GM19324 (cell line): ENCODE results near the gene EIF3I.
"Not testable (repeated sequence)": the region's sequence is repeated elsewhere in the genome, so short reads cannot be mapped to it uniquely, and the experiment has no call there.

ENCODE experiments used
- ATAC-seq: cut with Tn5 transposase; IDR thresholded peaks from one replicate; pipeline ENCODE4 v1.9.1; 2021; ENCODE audit warnings: mild to moderate bottlenecking, moderate library complexity; ENCODE audit not compliant: unreplicated experiment, low FRiP score

Gene EIF3I

DNA sequence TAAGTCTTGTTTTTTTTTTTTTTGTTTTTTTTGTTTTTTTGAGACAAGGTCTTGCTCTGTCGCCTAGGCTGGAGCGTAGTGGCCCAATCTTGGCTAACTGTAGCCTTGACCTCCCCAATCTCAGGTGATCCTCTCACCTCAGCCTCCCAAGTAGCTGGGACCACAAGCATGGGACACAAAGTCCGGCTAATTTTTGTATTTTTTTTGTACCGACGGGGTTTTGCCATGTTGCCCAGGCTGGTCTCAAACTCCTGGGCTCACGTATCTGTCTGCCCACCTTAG is 35.0 kb downstream of the EIF3I start:
- no peak for ATAC-seq

DNA sequence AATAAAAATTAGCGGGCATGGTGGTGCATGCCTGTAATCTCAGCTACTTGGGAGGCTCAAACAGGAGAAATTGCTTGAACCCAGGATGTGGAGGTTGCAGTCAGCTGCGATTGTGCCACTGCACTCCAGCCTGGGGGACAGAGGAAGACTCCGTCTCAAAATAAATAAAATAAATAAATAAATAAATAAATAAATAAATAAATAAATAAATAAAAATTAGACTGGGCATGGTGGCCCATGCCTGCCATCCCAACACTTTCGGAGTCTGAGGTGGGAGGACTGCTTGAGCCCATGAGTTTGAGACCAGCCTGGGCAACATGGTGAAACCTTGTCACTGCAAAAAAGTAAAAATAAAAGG is 41.0 kb downstream of the EIF3I start:
- ATAC-seq: not testable (repeated sequence)

DNA sequence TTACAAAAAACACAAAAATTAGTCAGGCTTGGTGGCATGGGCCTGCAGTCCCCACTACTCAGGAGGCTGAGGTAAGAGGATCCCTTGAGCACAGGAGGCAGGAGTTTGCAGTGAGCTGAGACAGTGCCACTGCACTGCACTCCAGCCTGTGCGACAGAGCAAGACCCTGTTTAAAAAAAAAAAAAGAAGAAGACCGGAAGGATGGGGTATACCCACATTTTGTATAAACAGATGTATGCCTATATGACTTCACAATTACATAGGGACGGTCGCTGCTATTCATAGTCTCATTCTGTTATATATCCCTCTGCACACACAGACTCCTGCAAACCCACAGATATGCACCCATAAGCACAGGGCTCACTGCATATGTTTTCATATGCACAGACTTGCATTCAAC is 41.5 kb downstream of the EIF3I start:
- no peak for ATAC-seq

DNA sequence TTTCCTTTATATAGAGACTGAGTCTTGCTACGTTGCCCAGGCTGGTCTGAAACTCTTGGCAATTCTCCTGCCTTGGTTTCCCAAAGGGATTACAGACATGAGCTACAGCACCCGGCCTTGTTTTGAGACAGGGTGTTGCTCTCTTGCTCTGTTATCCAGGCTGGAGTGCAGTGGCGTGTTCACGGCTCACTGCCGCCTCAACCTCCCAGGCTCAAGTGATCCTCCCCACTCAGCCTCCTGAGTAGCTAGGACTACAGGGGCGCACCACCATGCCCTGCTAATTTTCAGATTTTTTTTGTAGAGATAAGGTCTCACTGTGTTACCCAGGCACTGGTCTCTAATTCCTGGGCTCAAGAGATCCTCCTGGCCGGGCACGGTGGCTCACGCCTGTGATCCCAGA is 43.6 kb downstream of the EIF3I start:
- no peak for ATAC-seq

DNA sequence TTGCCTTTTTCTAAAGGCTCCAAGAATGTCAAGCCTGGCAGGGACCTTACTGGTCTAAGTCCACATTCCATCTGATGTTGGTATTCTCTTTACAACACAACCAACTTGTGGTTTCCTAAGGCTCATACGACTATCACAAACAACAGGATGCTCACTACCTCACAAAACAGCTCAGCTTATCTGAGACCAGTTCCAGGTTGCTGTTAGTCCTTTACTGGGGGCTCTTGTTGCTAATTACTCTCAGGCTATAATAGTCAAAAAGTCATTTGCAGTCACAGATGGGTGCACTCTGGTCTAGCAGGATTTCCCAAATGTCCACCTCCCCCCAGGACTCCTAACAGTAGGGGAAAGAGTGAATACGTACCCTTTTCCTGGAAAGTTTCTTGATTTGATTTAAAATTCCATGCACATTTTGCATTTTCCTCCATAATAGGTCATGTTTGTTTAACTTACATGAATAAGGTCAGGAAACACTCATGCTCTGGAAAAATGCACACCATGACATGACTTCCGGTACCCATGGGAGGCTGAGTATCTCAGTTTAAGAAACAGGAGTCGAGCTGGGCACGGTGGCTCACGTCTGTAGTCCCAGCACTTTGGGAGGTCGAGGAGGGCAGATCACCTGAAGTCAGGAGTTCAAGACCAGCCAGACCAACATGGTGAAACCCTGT is 44.8 kb downstream of the EIF3I start:
- ATAC-seq: no peak

DNA sequence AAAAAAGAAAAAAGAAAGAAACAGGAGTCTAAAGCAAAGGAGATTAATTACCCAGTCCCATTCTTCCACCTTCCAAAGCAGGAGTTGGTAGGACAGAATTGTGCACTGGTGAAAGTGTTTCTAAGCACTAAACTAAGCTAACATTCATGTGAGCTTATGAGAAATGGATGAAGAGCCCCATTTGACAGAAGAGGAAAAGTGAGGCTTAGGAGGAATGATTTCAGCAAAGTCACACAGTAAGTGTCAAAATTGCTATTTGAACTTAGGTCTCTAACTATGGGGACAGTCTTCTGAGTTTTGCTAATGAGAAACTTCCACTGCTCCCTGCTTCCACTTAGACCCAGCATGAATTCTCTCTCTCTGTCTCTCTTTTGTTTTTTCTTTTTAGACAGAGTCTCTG is 47.5 kb downstream of the EIF3I start:
- ATAC-seq: no peak

DNA sequence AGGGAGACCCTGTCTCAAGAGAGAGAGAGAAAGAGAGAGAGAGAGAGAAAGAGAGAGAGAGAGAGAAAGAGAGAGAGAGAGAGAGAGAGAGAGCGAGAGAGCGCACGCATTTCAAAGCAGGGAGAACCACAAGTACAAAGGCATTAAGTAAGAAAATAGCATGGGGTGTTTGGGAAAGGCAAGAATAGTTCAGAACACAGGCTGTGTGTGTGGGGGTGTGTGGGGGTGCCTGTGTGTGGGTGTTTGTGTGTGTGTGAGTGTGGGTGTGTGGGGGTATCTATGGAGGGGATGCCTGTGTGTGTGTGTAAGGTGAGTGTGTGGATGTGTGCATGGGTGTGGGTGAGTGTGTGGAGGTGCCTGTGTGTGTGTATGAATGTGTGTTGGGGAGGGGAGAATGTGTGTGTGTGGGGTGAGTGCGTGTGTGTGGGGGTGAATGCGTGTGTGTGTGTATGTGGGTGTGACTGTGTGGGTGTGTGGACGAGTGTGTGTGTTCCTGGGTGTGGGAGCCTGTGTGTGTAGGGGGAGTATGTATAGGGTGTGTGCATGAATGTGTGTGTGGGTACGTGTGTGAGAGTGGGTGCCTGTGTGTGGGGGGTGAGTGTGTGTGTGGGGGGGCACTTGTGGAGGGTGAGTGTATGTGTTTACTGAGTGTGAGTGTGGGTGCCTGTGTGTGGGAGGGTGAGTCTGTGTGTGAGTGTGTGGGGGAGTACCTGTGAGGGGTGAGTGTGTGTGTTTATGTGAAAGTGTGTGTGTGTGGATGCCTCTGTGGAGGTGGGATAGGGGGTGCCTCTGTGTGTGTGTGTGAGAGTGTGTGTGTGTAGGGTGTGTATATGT is 50.6 kb downstream of the EIF3I start:
- ATAC-seq: no peak

DNA sequence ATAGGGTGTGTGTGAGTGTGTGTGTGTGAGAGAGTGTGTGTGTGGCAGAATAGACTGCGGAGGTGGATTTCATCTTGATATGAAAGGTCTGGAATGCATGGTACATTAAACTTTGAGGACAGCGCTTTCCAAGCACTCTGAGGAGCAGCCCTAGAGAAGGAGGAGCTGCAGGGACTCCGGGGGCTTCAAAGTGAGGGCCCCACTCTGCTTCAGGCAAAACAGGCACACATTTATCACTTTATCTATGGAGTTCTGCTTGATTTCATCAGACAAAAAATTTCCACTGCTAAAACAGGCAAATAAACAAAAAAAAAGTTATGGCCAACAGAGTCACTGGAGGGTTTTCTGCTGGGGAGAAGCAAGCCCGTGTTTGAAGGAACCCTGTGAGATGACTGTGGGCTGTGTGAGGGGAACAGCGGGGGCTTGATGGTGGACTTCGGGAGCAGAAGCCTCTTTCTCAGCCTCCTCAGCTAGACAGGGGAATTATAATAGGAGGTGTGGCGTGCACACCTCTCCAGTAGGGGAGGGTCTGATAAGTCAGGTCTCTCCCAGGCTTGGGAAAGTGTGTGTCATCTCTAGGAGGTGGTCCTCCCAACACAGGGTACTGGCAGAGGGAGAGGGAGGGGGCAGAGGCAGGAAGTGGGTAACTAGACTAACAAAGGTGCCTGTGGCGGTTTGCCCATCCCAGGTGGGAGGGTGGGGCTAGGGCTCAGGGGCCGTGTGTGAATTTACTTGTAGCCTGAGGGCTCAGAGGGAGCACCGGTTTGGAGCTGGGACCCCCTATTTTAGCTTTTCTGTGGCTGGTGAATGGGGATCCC is 51.4 kb downstream of the EIF3I start:
- ATAC-seq: no peak

DNA sequence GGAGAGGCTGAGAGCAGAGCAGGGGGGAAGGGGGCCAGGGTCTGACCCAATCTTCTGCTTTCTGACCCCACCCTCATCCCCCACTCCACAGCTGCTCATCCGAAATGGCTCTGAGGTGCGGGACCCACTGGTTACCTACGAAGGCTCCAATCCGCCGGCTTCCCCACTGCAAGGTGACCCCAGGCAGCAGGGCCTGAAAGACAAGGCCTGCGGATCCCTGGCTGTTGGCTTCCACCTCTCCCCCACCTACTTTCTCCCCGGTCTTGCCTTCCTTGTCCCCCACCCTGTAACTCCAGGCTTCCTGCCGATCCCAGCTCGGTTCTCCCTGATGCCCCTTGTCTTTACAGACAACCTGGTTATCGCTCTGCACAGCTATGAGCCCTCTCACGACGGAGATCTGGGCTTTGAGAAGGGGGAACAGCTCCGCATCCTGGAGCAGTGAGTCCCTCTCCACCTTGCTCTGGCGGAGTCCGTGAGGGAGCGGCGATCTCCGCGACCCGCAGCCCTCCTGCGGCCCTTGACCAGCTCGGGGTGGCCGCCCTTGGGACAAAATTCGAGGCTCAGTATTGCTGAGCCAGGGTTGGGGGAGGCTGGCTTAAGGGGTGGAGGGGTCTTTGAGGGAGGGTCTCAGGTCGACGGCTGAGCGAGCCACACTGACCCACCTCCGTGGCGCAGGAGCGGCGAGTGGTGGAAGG is 52.6 kb downstream of the EIF3I start:
- ATAC-seq: no peak

DNA sequence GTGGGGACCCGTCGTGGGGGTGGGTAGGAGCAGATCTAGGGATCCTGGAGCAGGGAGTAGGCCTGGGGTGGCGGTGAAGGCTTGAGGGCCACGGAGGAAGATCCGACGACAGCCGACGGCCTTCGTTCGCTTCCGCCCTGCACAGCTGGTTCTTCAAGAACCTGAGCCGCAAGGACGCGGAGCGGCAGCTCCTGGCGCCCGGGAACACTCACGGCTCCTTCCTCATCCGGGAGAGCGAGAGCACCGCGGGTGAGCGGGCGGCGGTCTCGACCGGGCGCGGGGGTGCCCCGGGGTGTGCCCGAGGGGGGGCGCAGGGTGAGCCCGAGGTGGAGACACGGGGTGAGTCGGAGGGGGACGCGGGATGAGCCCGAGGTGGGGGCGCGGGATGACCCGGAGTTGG is 53.2 kb downstream of the EIF3I start:
- no peak for ATAC-seq

DNA sequence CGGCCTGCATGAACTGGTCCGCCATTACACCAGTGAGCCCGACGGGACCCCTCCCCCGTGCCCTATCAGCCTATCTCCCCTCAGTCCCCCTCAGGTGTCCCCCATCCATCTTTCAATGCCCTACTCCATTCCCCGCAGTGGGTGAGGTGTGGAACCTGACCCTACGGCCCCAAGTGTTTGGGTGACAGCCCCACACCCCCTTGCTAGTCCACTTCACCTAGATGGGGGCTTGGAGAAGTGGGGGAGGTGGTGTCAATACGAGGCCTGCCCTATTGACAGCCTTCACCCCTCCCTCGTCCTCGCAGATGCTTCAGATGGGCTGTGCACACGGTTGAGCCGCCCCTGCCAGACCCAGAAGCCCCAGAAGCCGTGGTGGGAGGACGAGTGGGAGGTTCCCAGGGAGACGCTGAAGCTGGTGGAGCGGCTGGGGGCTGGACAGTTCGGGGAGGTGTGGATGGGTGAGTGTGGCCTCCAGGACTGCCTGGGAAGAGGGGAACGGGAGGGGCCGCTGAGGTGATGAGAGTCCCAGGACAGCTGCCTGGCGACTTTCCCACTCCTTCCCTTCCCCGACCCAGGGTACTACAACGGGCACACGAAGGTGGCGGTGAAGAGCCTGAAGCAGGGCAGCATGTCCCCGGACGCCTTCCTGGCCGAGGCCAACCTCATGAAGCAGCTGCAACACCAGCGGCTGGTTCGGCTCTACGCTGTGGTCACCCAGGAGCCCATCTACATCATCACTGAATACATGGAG is 54.0 kb downstream of the EIF3I start:
- no peak for ATAC-seq
